SK-N-MC (cell line): ENCODE results near the gene ATG13.

ENCODE experiments used
- EZH2 ChIP-seq: fragments of 200-600 bp; sonication (generic); IDR thresholded peaks from one replicate; pipeline ENCODE4 v1.6.1; 2017; ENCODE audit warnings: antibody characterized with exemption
- POLR2AphosphoS5 ChIP-seq: IDR thresholded peaks from 2 replicates; pipeline ENCODE4 v1.6.1; 2012; ENCODE audit warnings: mild to moderate bottlenecking, low read depth, low read length, borderline replicate concordance

GRCh38 chr11:46599340-46600193, 17.8 kb upstream of the ATG13 start:
- TF ChIP-seq POLR2AphosphoS5 (no peak), EZH2 (no peak)
